NCI-H1105 (cell line): ENCODE measurements around the gene IFI30.
"Not testable (repeated sequence)": the region's sequence is repeated elsewhere in the genome, so short reads cannot be mapped to it uniquely, and the experiment has no call there.

Experiments used
- DNase-seq: peaks from one replicate; lab custom pipeline; 2025; lab: John Stamatoyannopoulos, UW

IFI30 gene

GRCh38 chr19:18152817-18153555 lies 20.6 kb upstream of the IFI30 start, which contains the start of gene PIK3R2:
Gene PIK3R2, plus strand, starts transcription at chr19:18153163. Its CDS starts 2,717 bp downstream, at chr19:18155880.
- DNase-seq = peak; percentile 99

- no peak for DNase-seq
Observed at GRCh38 chr19:18153556-18154134, 20.0 kb upstream of the IFI30 start.

- no peak for DNase-seq
Observed at GRCh38 chr19:18155095-18156087, 18.2 kb upstream of the IFI30 start.

GRCh38 chr19:18156268-18156667 lies 17.3 kb upstream of the IFI30 start:
- DNase-seq = no peak

GRCh38 chr19:18156841-18157464 lies 16.7 kb upstream of the IFI30 start:
- DNase-seq = peak; percentile 96

GRCh38 chr19:18157465-18158063 lies 16.0 kb upstream of the IFI30 start:
- peak; percentile 96 for DNase-seq

- DNase-seq = no peak
Observed at GRCh38 chr19:18158467-18158866, 15.1 kb upstream of the IFI30 start.

GRCh38 chr19:18159059-18159616 lies 14.5 kb upstream of the IFI30 start:
- DNase-seq = not testable (repeated sequence)

- DNase-seq = no peak
Observed at GRCh38 chr19:18159810-18160209, 13.8 kb upstream of the IFI30 start.

GRCh38 chr19:18160493-18160970 lies 13.1 kb upstream of the IFI30 start:
- no peak for DNase-seq

- DNase-seq = peak; percentile 63
Observed at GRCh38 chr19:18160971-18161635, 12.5 kb upstream of the IFI30 start.

GRCh38 chr19:18161636-18162002 lies 12.0 kb upstream of the IFI30 start:
- DNase-seq = no peak

- no peak for DNase-seq
Observed at GRCh38 chr19:18164072-18164471, 9.5 kb upstream of the IFI30 start.

- DNase-seq = no peak
Observed at GRCh38 chr19:18165794-18166544, 7.6 kb upstream of the IFI30 start.

- no peak for DNase-seq
Observed at GRCh38 chr19:18167011-18167410, 6.6 kb upstream of the IFI30 start.

- no peak for DNase-seq
Observed at GRCh38 chr19:18167975-18168645, 5.5 kb upstream of the IFI30 start.

GRCh38 chr19:18168673-18169381 lies 4.8 kb upstream of the IFI30 start:
- no peak for DNase-seq

- DNase-seq = no peak
Observed at GRCh38 chr19:18170714-18171255, 2.8 kb upstream of the IFI30 start.
